Activated CD4-positive, alpha-beta T cell treated with anti-CD3 and anti-CD28 coated beads for 36 hours (primary cell): Measurements from ENCODE around the gene ATG7. TPM values are rescaled to one million over a fixed set of nuclear protein-coding genes. Genes with fewer than 3 reads are reported as not detected.
"Not testable (repeated sequence)": the region's sequence is repeated elsewhere in the genome, so short reads cannot be mapped to it uniquely, and the experiment has no call there.

Experiments
- ATAC-seq: fragments of 200-7000 bp; cut with Tn5 transposase; one replicate; pipeline ENCODE4 v1.10.0; 2021; ENCODE audit warnings: mild to moderate bottlenecking, moderate library complexity
- CTCF ChIA-PET: fragments of 350-600 bp; sonication (Branson Sonifier 250); formaldehyde crosslinking; loops from one replicate; lab custom pipeline; 2021; ENCODE audit warnings: antibody characterized with exemption; lab: Charles Lee
- POLR2A ChIA-PET: fragments of 350-600 bp; sonication (Branson Sonifier 250); formaldehyde crosslinking; loops from one replicate; lab custom pipeline; 2021; ENCODE audit warnings: antibody characterized with exemption, inconsistent platforms; lab: Charles Lee
- DNase-seq: peaks from one replicate; pipeline ENCODE4 v3.0.0-alpha.2; 2020
- H3K27ac Mint-ChIP-seq: one replicate; pipeline ENCODE4 v1.8.0; 2021; ENCODE audit warnings: mixed read lengths
- H3K27me3 Mint-ChIP-seq: one replicate; pipeline ENCODE4 v1.8.0; 2021; ENCODE audit warnings: mixed read lengths
- H3K36me3 Mint-ChIP-seq: one replicate; pipeline ENCODE4 v1.8.0; 2021; ENCODE audit warnings: low read depth, mixed read lengths
- H3K4me1 Mint-ChIP-seq: one replicate; pipeline ENCODE4 v1.8.0; 2021; ENCODE audit warnings: mixed read lengths
- H3K4me3 Mint-ChIP-seq: one replicate; pipeline ENCODE4 v1.8.0; 2021; ENCODE audit warnings: mild to moderate bottlenecking, moderate library complexity, mixed read lengths
- H3K9me3 Mint-ChIP-seq: one replicate; pipeline ENCODE4 v1.8.0; 2021; ENCODE audit warnings: low read depth, mixed read lengths
- intact Hi-C, 2 experiments: fragments of 100-400 bp; cut with DNase I in 1 of 2; cut with micrococcal nuclease in 1 of 2; formaldehyde crosslinking; loops; one replicate each; pipeline versions ENCODE4 v1.14.2 to v1.15.1; 2022 to 2024; cut with DNase I, micrococcal nuclease
- total RNA-seq, 2 experiments: library from RNA; stranded (reverse); gene quantifications; one replicate each; pipeline ENCODE4 v1.2.3, GENCODE V29; 2021

ATG7 gene
- total RNA-seq, 2 experiments from 2014 or later, result 31.6 to 34.5 TPM

GRCh38 chr3:11570789-11571495 lies 298.7 kb downstream of the ATG7 start:
- Mint-ChIP-seq H3K36me3 (peaks cover 2% of the 10 kb centered on the region), H3K9me3 (no peaks in the 10 kb centered on the region), H3K4me1 (peaks cover 6% of the 10 kb centered on the region), H3K27me3 (no peaks in the 10 kb centered on the region), H3K4me3 (no peak overlapping the region), H3K27ac (no peak overlapping the region)
- no peak for DNase-seq
- ChIA-PET POLR2A (no interaction called here), CTCF (interaction anchor here (1.5 kb wide), 1 partner anchor 81 kb away, joined by 4 read pairs; no protein-coding TSS in a partner anchor)
- intact Hi-C loops, result no loop called here
- ATAC-seq, result no peak

- DNase-seq, ATAC-seq, H3K4me3 Mint-ChIP-seq, H3K4me1 Mint-ChIP-seq, CTCF ChIA-PET, H3K27me3 Mint-ChIP-seq, H3K9me3 Mint-ChIP-seq, H3K27ac Mint-ChIP-seq, H3K36me3 Mint-ChIP-seq, POLR2A ChIA-PET, intact Hi-C loops: not testable (repeated sequence)
These were observed 300.5 kb downstream of the ATG7 start for GRCh38 chr3:11572660-11573059.

GRCh38 chr3:11574981-11575669 lies 302.9 kb downstream of the ATG7 start:
- DNase-seq (no peak), ATAC-seq (no peak)
- POLR2A ChIA-PET, result no interaction called here
- intact Hi-C loops, result no loop called here
- H3K27ac Mint-ChIP-seq, result no peak overlapping the region
- CTCF ChIA-PET, result interaction anchor here (0.7 to 1.0 kb wide), 2 partner anchors 196 to 1172 kb away, joined by 3 read pairs; no protein-coding TSS in a partner anchor
- H3K27me3 Mint-ChIP-seq, result no peaks in the 10 kb centered on the region
- H3K4me1 Mint-ChIP-seq, result peaks cover 6% of the 10 kb centered on the region
- no peak overlapping the region for H3K4me3 Mint-ChIP-seq
- H3K9me3 Mint-ChIP-seq, result no peaks in the 10 kb centered on the region
- peaks cover 4% of the 10 kb centered on the region for H3K36me3 Mint-ChIP-seq

- H3K9me3 Mint-ChIP-seq, result no peaks in the 10 kb centered on the region
- ChIA-PET CTCF (interaction anchor here (0.7 kb wide), 1 partner anchor 1172 kb away, joined by 3 read pairs; no protein-coding TSS in a partner anchor), POLR2A (no interaction called here)
- DNase-seq (no peak), ATAC-seq (no peak)
- no peaks in the 10 kb centered on the region for H3K27me3 Mint-ChIP-seq
- no peak overlapping the region for H3K27ac Mint-ChIP-seq
- no peak overlapping the region for H3K4me3 Mint-ChIP-seq
- peaks cover 8% of the 10 kb centered on the region for H3K36me3 Mint-ChIP-seq
- intact Hi-C loops, result no loop called here
- peaks cover 7% of the 10 kb centered on the region for H3K4me1 Mint-ChIP-seq
These were observed 303.5 kb downstream of the ATG7 start for GRCh38 chr3:11575677-11576076.

GRCh38 chr3:11576453-11576852 lies 304.3 kb downstream of the ATG7 start:
- ATAC-seq (no peak), DNase-seq (no peak)
- POLR2A ChIA-PET, result interaction anchor here (0.6 kb wide), 1 partner anchor 49 kb away, joined by 3 read pairs; no protein-coding TSS in a partner anchor
- H3K4me1 Mint-ChIP-seq, result peaks cover 9% of the 10 kb centered on the region
- H3K4me3 Mint-ChIP-seq, result no peak overlapping the region
- CTCF ChIA-PET, result no interaction called here
- no peaks in the 10 kb centered on the region for H3K9me3 Mint-ChIP-seq
- intact Hi-C loops, result no loop called here
- H3K36me3 Mint-ChIP-seq, result peaks cover 8% of the 10 kb centered on the region
- H3K27me3 Mint-ChIP-seq, result no peaks in the 10 kb centered on the region
- H3K27ac Mint-ChIP-seq, result no peak overlapping the region

GRCh38 chr3:11578169-11578568 lies 306.0 kb downstream of the ATG7 start:
- no peak overlapping the region for H3K4me3 Mint-ChIP-seq
- H3K9me3 Mint-ChIP-seq, result no peaks in the 10 kb centered on the region
- H3K36me3 Mint-ChIP-seq, result peaks cover 8% of the 10 kb centered on the region
- ChIA-PET CTCF (interaction anchor here (0.7 kb wide), 1 partner anchor 72 kb away, joined by 3 read pairs; no protein-coding TSS in a partner anchor), POLR2A (no interaction called here)
- peaks cover 26% of the 10 kb centered on the region for H3K4me1 Mint-ChIP-seq
- H3K27ac Mint-ChIP-seq, result no peak overlapping the region
- no peaks in the 10 kb centered on the region for H3K27me3 Mint-ChIP-seq
- no peak for ATAC-seq
- intact Hi-C loops, result no loop called here
- no peak for DNase-seq

GRCh38 chr3:11580645-11581044 lies 308.4 kb downstream of the ATG7 start:
- Mint-ChIP-seq H3K9me3 (no peaks in the 10 kb centered on the region), H3K27ac (no peak overlapping the region), H3K36me3 (peaks cover 7% of the 10 kb centered on the region), H3K4me3 (no peak overlapping the region), H3K4me1 (peaks cover 45% of the 10 kb centered on the region), H3K27me3 (no peaks in the 10 kb centered on the region)
- DNase-seq (no peak), ATAC-seq (no peak)
- ChIA-PET CTCF (no interaction called here), POLR2A (interaction anchor here (0.6 to 1.2 kb wide), 2 partner anchors 11 to 1422 kb away, joined by 3 to 13 read pairs; no protein-coding TSS in a partner anchor)
- intact Hi-C loops, result no loop called here

- peak overlapping the region; percentile 12 for H3K27ac Mint-ChIP-seq
- ChIA-PET CTCF (interaction anchor here (0.6 to 0.7 kb wide), 2 partner anchors 42 to 164 kb away, joined by 3 read pairs; no protein-coding TSS in a partner anchor), POLR2A (interaction anchor here (0.6 to 1.2 kb wide), 2 partner anchors 10 to 1421 kb away, joined by 3 to 13 read pairs; no protein-coding TSS in a partner anchor)
These were observed 309.3 kb downstream of the ATG7 start for GRCh38 chr3:11581237-11582190.

GRCh38 chr3:11582191-11582968 lies 310.2 kb downstream of the ATG7 start:
- ChIA-PET POLR2A (interaction anchor here (1.2 kb wide), 1 partner anchor 9 kb away, joined by 13 read pairs; no protein-coding TSS in a partner anchor), CTCF (interaction anchor here (0.6 to 0.7 kb wide), 2 partner anchors 41 to 163 kb away, joined by 3 read pairs; no protein-coding TSS in a partner anchor)
- Mint-ChIP-seq H3K4me1 (peaks cover 54% of the 10 kb centered on the region), H3K4me3 (peak overlapping the region; percentile 35), H3K9me3 (no peaks in the 10 kb centered on the region), H3K36me3 (peaks cover 10% of the 10 kb centered on the region), H3K27ac (peak overlapping the region; percentile 12), H3K27me3 (no peaks in the 10 kb centered on the region)
- peak; percentile 35 for DNase-seq
- intact Hi-C loops, result no loop called here
- peak; percentile 30 for ATAC-seq

More at GRCh38 chr3:11581237-11582190, 309.3 kb downstream of the ATG7 start:
- peak overlapping the region; percentile 35 for H3K4me3 Mint-ChIP-seq
- no peak for DNase-seq
- H3K4me1 Mint-ChIP-seq, result peaks cover 52% of the 10 kb centered on the region
- no peaks in the 10 kb centered on the region for H3K9me3 Mint-ChIP-seq
- intact Hi-C loops, result no loop called here
- peaks cover 7% of the 10 kb centered on the region for H3K36me3 Mint-ChIP-seq
- no peaks in the 10 kb centered on the region for H3K27me3 Mint-ChIP-seq
- ATAC-seq, result no peak

- no peak overlapping the region for H3K27ac Mint-ChIP-seq
- H3K9me3 Mint-ChIP-seq, result no peaks in the 10 kb centered on the region
- intact Hi-C loops, result no loop called here
- peaks cover 62% of the 10 kb centered on the region for H3K4me1 Mint-ChIP-seq
- no peak overlapping the region for H3K4me3 Mint-ChIP-seq
- ChIA-PET POLR2A (no interaction called here), CTCF (interaction anchor here (1.8 kb wide), 1 partner anchor 10 kb away, joined by 4 read pairs; no protein-coding TSS in a partner anchor)
- peaks cover 17% of the 10 kb centered on the region for H3K36me3 Mint-ChIP-seq
- no peak for ATAC-seq
- no peaks in the 10 kb centered on the region for H3K27me3 Mint-ChIP-seq
- no peak for DNase-seq
These were observed 311.0 kb downstream of the ATG7 start for GRCh38 chr3:11583235-11583634.
